ENCODE data around the gene RHOG. TPM values are rescaled to one million over a fixed set of nuclear protein-coding genes. Genes with fewer than 3 reads are reported as not detected.

The RHOG gene
- total and polyA plus RNA-seq, 9 of the 15 experiments (the other 6 are each of a cell fraction or from before 2014, with no cell fraction given): 22.6 to 162 (median 80.3) TPM

DNA sequence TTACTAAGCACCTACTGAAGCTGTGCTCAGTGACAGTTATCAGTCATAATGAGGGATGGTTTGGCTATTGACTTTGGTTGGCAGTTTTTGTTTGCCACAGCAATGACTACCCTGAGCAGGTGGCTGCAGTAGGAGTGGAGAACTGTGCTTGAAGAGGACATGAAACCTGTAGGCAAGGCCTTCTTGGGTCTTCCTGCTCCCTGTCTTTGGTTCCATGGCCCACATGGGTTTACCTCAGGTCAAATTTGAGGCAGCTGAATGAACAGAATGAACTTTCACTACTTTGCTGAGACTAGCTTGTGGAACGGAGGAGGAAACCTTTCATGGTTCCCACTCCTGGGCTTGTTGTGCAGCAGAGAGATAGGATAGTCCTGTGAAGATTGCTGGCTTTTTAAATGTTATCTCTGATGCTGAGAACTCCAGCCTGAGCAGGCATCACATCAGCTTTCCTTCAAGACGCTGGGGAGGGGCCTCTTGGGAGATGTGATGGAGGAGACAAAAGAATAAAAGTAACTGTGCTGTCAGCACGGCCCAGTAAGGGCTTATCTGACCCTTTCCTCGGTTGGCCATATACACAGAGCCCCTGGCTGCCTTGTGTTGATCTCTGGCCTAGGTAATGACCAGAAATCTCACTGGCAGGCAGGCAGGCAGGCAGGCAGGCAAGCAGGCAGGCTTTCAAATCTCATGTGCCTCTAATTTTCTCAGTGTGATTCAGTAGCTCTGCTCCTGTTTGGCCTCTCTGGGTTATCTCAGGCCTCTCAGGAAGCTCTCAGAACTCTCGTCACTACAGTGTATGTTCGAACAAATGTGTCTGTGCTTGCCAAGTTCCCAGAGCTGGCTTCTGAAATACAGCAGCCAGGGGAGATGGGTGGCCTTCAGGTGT is 26.7 kb upstream of the RHOG start (continued):
- TF ChIP-seq, protein P1, sequence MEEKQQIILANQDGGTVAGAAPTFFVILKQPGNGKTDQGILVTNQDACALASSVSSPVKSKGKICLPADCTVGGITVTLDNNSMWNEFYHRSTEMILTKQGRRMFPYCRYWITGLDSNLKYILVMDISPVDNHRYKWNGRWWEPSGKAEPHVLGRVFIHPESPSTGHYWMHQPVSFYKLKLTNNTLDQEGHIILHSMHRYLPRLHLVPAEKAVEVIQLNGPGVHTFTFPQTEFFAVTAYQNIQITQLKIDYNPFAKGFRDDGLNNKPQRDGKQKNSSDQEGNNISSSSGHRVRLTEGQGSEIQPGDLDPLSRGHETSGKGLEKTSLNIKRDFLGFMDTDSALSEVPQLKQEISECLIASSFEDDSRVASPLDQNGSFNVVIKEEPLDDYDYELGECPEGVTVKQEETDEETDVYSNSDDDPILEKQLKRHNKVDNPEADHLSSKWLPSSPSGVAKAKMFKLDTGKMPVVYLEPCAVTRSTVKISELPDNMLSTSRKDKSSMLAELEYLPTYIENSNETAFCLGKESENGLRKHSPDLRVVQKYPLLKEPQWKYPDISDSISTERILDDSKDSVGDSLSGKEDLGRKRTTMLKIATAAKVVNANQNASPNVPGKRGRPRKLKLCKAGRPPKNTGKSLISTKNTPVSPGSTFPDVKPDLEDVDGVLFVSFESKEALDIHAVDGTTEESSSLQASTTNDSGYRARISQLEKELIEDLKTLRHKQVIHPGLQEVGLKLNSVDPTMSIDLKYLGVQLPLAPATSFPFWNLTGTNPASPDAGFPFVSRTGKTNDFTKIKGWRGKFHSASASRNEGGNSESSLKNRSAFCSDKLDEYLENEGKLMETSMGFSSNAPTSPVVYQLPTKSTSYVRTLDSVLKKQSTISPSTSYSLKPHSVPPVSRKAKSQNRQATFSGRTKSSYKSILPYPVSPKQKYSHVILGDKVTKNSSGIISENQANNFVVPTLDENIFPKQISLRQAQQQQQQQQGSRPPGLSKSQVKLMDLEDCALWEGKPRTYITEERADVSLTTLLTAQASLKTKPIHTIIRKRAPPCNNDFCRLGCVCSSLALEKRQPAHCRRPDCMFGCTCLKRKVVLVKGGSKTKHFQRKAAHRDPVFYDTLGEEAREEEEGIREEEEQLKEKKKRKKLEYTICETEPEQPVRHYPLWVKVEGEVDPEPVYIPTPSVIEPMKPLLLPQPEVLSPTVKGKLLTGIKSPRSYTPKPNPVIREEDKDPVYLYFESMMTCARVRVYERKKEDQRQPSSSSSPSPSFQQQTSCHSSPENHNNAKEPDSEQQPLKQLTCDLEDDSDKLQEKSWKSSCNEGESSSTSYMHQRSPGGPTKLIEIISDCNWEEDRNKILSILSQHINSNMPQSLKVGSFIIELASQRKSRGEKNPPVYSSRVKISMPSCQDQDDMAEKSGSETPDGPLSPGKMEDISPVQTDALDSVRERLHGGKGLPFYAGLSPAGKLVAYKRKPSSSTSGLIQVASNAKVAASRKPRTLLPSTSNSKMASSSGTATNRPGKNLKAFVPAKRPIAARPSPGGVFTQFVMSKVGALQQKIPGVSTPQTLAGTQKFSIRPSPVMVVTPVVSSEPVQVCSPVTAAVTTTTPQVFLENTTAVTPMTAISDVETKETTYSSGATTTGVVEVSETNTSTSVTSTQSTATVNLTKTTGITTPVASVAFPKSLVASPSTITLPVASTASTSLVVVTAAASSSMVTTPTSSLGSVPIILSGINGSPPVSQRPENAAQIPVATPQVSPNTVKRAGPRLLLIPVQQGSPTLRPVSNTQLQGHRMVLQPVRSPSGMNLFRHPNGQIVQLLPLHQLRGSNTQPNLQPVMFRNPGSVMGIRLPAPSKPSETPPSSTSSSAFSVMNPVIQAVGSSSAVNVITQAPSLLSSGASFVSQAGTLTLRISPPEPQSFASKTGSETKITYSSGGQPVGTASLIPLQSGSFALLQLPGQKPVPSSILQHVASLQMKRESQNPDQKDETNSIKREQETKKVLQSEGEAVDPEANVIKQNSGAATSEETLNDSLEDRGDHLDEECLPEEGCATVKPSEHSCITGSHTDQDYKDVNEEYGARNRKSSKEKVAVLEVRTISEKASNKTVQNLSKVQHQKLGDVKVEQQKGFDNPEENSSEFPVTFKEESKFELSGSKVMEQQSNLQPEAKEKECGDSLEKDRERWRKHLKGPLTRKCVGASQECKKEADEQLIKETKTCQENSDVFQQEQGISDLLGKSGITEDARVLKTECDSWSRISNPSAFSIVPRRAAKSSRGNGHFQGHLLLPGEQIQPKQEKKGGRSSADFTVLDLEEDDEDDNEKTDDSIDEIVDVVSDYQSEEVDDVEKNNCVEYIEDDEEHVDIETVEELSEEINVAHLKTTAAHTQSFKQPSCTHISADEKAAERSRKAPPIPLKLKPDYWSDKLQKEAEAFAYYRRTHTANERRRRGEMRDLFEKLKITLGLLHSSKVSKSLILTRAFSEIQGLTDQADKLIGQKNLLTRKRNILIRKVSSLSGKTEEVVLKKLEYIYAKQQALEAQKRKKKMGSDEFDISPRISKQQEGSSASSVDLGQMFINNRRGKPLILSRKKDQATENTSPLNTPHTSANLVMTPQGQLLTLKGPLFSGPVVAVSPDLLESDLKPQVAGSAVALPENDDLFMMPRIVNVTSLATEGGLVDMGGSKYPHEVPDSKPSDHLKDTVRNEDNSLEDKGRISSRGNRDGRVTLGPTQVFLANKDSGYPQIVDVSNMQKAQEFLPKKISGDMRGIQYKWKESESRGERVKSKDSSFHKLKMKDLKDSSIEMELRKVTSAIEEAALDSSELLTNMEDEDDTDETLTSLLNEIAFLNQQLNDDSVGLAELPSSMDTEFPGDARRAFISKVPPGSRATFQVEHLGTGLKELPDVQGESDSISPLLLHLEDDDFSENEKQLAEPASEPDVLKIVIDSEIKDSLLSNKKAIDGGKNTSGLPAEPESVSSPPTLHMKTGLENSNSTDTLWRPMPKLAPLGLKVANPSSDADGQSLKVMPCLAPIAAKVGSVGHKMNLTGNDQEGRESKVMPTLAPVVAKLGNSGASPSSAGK (IDR thresholded peaks at IDR 0.05): 0 out of 2 replicates have a peak, but pooled peaks have one; percentile 25
- TF ChIP-seq TRIM28 (IDR thresholded peaks at IDR 0.05) (peak; percentile 89), FOXK2 (conservative IDR thresholded peaks at IDR 0.05 in 1 of 2, IDR thresholded peaks at IDR 0.05 in 1 of 2; ENCODE audit: low read depth in 2 of 2) (peak; percentile 54 to 62; a peak in 2 of 4 replicates), ARID1B (IDR thresholded peaks at IDR 0.05) (peak; percentile 92), GATA2 (CRISPR knock-in tag; IDR thresholded peaks at IDR 0.05) (peak; percentile 93), NCOA1 (IDR thresholded peaks at IDR 0.05; ENCODE audit: low read depth) (peak; percentile 16; the same call in 1 of the 2 replicates), CBX3 (IDR thresholded peaks at IDR 0.05; ENCODE audit: borderline replicate concordance in 1 of 2, low read length in 2 of 2) (peak in 1 of 2 experiments; percentile 86; a peak in 1 of 3 replicates), HDAC8 (tag; IDR thresholded peaks at IDR 0.05) (peak; percentile 61; the same call in 1 of the 2 replicates), NBN (IDR thresholded peaks at IDR 0.05; ENCODE audit: low read depth) (peak; percentile 85), RCOR1 (IDR thresholded peaks at IDR 0.05; ENCODE audit: borderline replicate concordance in 1 of 2, low read depth in 2 of 2, low read length in 2 of 2) (peak; percentile 46 to 91; a peak in 3 of 4 replicates), SIX5 (IDR thresholded peaks at IDR 0.05; ENCODE audit: borderline replicate concordance in 1 of 2, insufficient read depth in 1 of 2, low read depth in 1 of 2, low read length in 2 of 2) (no peak), GATAD2B (IDR thresholded peaks at IDR 0.05; ENCODE audit: borderline replicate concordance) (peak; percentile 15; the same call in 1 of the 2 replicates), TBP (optimal IDR thresholded peaks at IDR 0.05; ENCODE audit: low read depth, low read length) (peak; percentile 22), SMARCC2 (IDR thresholded peaks at IDR 0.05; ENCODE audit: low read depth) (peak; percentile 54; the same call in 1 of the 2 replicates)
- TF ChIP-seq, protein P2, sequence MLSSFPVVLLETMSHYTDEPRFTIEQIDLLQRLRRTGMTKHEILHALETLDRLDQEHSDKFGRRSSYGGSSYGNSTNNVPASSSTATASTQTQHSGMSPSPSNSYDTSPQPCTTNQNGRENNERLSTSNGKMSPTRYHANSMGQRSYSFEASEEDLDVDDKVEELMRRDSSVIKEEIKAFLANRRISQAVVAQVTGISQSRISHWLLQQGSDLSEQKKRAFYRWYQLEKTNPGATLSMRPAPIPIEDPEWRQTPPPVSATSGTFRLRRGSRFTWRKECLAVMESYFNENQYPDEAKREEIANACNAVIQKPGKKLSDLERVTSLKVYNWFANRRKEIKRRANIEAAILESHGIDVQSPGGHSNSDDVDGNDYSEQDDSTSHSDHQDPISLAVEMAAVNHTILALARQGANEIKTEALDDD (IDR thresholded peaks at IDR 0.05): peak; percentile 89

All from K562 (cell line).